ENCODE measurements around the gene MYCL. TPM values are rescaled to one million over a fixed set of nuclear protein-coding genes. Genes with fewer than 3 reads are reported as not detected.

The MYCL gene
- 1.6 and 2.2 TPM in 2 replicates for total RNA-seq (2013; cell fraction: nucleolus; rRNA removed)
- total RNA-seq (2014; rRNA removed) (0.79 and 0.98 TPM in 2 replicates), total RNA-seq (2014; rRNA removed; fragmentation: Illumina TruSeq; extraction: Trizol) (0.46 and 0.49 TPM in 2 replicates), total RNA-seq (2021) (1.4 and 1.7 TPM in 2 replicates), polyA plus RNA-seq (2011; rRNA removed) (0.22 and 0.37 TPM in 2 replicates), polyA plus RNA-seq (2014; fragmentation: Illumina TruSeq; extraction: Trizol) (0.67 and 0.75 TPM in 2 replicates), polyA plus RNA-seq (2014; fragmentation: Nextera tagmentation; extraction: Ambion mirVana) (under 1 TPM; 0.11 to 0.26 TPM), polyA plus RNA-seq (2014; rRNA removed) (0.24 and 0.77 TPM in 2 replicates), polyA plus RNA-seq (2016; fragmentation: Nextera tagmentation; extraction: Ambion mirVana) (under 1 TPM in 1 of 2 experiments, not detected in 1; 0.40 TPM), polyA minus RNA-seq (2011; rRNA and poly(A)+ RNA removed) (0.05 and 0.44 TPM in 2 replicates), Bru-seq, nascent RNA (percentile 35 among the genes with signal in this experiment), BruChase-seq, experiment 1, labeled RNA remaining after a 6-hour chase (percentile 16 among the genes with signal in this experiment), BruChase-seq, experiment 2, labeled RNA remaining after a 2-hour chase (percentile 26 among the genes with signal in this experiment)
- 0.72 TPM for polyA plus RNA-seq (2011; ENCODE audit: low read depth)
- polyA plus RNA-seq (2011; cell fraction: cytosol; rRNA removed), result 0.19 and 0.25 TPM in 2 replicates
- 0.13 and 0.23 TPM in 2 replicates for polyA plus RNA-seq (2011; cell fraction: nucleus; rRNA removed)
- 0.72 and 1.2 TPM in 2 replicates for polyA plus RNA-seq (2012)
- not detected in 2 replicates for polyA minus RNA-seq (2011; cell fraction: cytosol; rRNA and poly(A)+ RNA removed)
- 0.67 and 0.73 TPM in 2 replicates for polyA minus RNA-seq (2011; cell fraction: nucleus; rRNA and poly(A)+ RNA removed)
- long read RNA-seq, experiment 1, partial matches to known transcripts, result 0 of 1 reads
- long read RNA-seq, experiment 1, other reads (novel, unspliced or antisense), result 0 of 1 reads
- long read RNA-seq, experiment 2, partial matches to known transcripts, result 0 of 1 reads
- long read RNA-seq, experiment 2, other reads (novel, unspliced or antisense), result 1 of 1 reads

GRCh38 chr1:39901714-39902459 lies at the start of gene MYCL:
MYCL (minus strand) TSS chr1:39901917; CDS start chr1:39901434, 483 bp downstream.
- 1% methylated on average over 41 of the region's 92 CpGs for WGBS (ENCODE audit: insufficient coverage, insufficient replicate concordance, low lambda C conversion rate, missing lambda C conversion rate)
- DNase-seq (ENCODE audit: low read depth, low spot score), result no peak
- H3K4me2 ChIP-seq (ENCODE audit: control insufficient read depth, insufficient read depth), result peak within 1 kb of the TSS; percentile 69
- SMC1A ChIA-PET (ENCODE audit: uncharacterized antibody, unreplicated experiment), result interaction anchor here (0.6 to 3.8 kb wide), 24 partner anchors 8 to 130 kb away, joined by 3 to 42 read pairs (median 3); no protein-coding TSS in a partner anchor
- no peaks in the 10 kb centered on the region for H3K36me3 ChIP-seq (ENCODE audit: control insufficient read depth in 2 of 2, insufficient read depth in 2 of 2, low read length in 1 of 2)
- peak within 1 kb of the TSS; percentile 94 for H2AFZ ChIP-seq (ENCODE audit: control insufficient read depth, low read depth, low read length)
- intact Hi-C loops (cut with micrococcal nuclease; ENCODE audit: unreplicated experiment), result loop anchor here (1.0 kb wide), 1 partner anchor 86 kb away; no protein-coding TSS in a partner anchor
- H4K20me1 ChIP-seq (ENCODE audit: control insufficient read depth, insufficient read depth), result no peaks in the 10 kb centered on the region
- H3K27me3 ChIP-seq (replicated peaks in 1 of 2; ENCODE audit: control insufficient read depth in 2 of 2, insufficient read depth in 2 of 2, low read length in 1 of 2), result peaks cover 10 to 12% of the 10 kb centered on the region in 2 experiments
- RAD21 ChIA-PET (ENCODE audit: unreplicated experiment), result interaction anchor here (0.7 to 2.5 kb wide), 22 partner anchors 8 to 200 kb away, joined by 3 to 23 read pairs (median 4); no protein-coding TSS in a partner anchor
- ATAC-seq, result peak; percentile 93
- no peak within 1 kb of the TSS for H3K27ac ChIP-seq (ENCODE audit: control insufficient read depth, insufficient read depth)
- CTCF ChIA-PET, result interaction anchor here (0.6 to 7.7 kb wide), 41 partner anchors 8 to 295 kb away, joined by 3 to 110 read pairs (median 6); partner anchors contain the start of genes BMP8B, PPIE and TRIT1
- H3K4me1 ChIP-seq (ENCODE audit: control insufficient read depth, insufficient read depth, low read length), result peaks cover 7% of the 10 kb centered on the region; the same call in 1 of the 2 replicates
- BruUV-seq (replicated peaks), result no TSS peak
- H3K79me2 ChIP-seq (ENCODE audit: control insufficient read depth, insufficient read depth, low read length), result no peaks in the 10 kb centered on the region; the same call in 1 of the 2 replicates
- in situ Hi-C loops (cut with MboI), result no loop called here
- H3K9ac ChIP-seq (ENCODE audit: control insufficient read depth, insufficient read depth, low read length), result peak within 1 kb of the TSS; percentile 59; the same call in 1 of the 2 replicates
- POLR2A ChIA-PET, result interaction anchor here (0.5 to 1.8 kb wide), 6 partner anchors 10 to 85 kb away, joined by 3 to 7 read pairs (median 3); no protein-coding TSS in a partner anchor
- peak; percentile 68 for FAIRE-seq
- peak within 1 kb of the TSS; percentile 77 for H3K4me3 ChIP-seq
- H3K9me3 ChIP-seq (replicated peaks; ENCODE audit: control insufficient read depth, insufficient read depth, low read length), result no peaks in the 10 kb centered on the region; the same call in 2 of the 3 replicates
- peak; percentile 38 for TF ChIP-seq IKZF1 (conservative IDR thresholded peaks at IDR 0.05)
- peak; percentile 80; the same call in 1 of the 2 replicates for TF ChIP-seq BACH1 (IDR thresholded peaks at IDR 0.05; ENCODE audit: borderline replicate concordance)
- peak; percentile 63 for TF ChIP-seq POLR2A (IDR thresholded peaks at IDR 0.05; ENCODE audit: low read depth, low read length)
- peak; percentile 84 for TF ChIP-seq SMC3 (IDR thresholded peaks at IDR 0.05; ENCODE audit: borderline replicate concordance, low read length)
- 0 out of 2 replicates have a peak, but pooled peaks have one; percentile 25 for TF ChIP-seq NR2F1 (conservative IDR thresholded peaks at IDR 0.05)
- peak; percentile 76 for TF ChIP-seq HDAC6 (IDR thresholded peaks at IDR 0.05; ENCODE audit: unreplicated experiment)
- peak; percentile 65 for TF ChIP-seq SMARCA5 (IDR thresholded peaks at IDR 0.05)
- peak; percentile 11; the same call in 1 of the 2 replicates for TF ChIP-seq DPF2 (IDR thresholded peaks at IDR 0.05)
- TF ChIP-seq ZNF622 (IDR thresholded peaks at IDR 0.05), result no peak
- no peak for TF ChIP-seq RFX5 (IDR thresholded peaks at IDR 0.05; ENCODE audit: low read depth, low read length)
- peak in 1 of 2 experiments; percentile 32; a peak in 2 of 4 replicates for TF ChIP-seq IKZF2 (IDR thresholded peaks at IDR 0.05)
- peak; percentile 41; the same call in 1 of the 2 replicates for TF ChIP-seq GATAD2B (conservative IDR thresholded peaks at IDR 0.05; ENCODE audit: low read depth)
- TF ChIP-seq CHD2 (IDR thresholded peaks at IDR 0.05; ENCODE audit: borderline replicate concordance, low read depth, low read length), result 0 out of 2 replicates have a peak, but pooled peaks have one; percentile 20
- TF ChIP-seq NBN (IDR thresholded peaks at IDR 0.05), result peak; percentile 66
- peak in 1 of 2 experiments; percentile 86; a peak in 2 of 4 replicates for TF ChIP-seq BHLHE40 (IDR thresholded peaks at IDR 0.05; ENCODE audit: borderline replicate concordance in 1 of 2, low read depth in 2 of 2, low read length in 1 of 2)
- TF ChIP-seq RAD21 (IDR thresholded peaks at IDR 0.05; ENCODE audit: insufficient read depth, low read depth, low read length), result peak; percentile 69
- TF ChIP-seq LARP7 (IDR thresholded peaks at IDR 0.05), result peak; percentile 71; the same call in 1 of the 2 replicates
- TF ChIP-seq HDGF (IDR thresholded peaks at IDR 0.05), result no peak
- TF ChIP-seq MYB (IDR thresholded peaks at IDR 0.05; ENCODE audit: borderline replicate concordance, low read depth, low read length), result no peak
- TF ChIP-seq YY1 (IDR thresholded peaks at IDR 0.05; ENCODE audit: low read depth, low read length), result peak; percentile 72
- no peak for TF ChIP-seq SMAD5 (IDR thresholded peaks at IDR 0.05; ENCODE audit: low read depth)

Measured in GM12878 (cell line).